HL-60 (cell line): Measurements from ENCODE around the gene PODNL1.

Source experiments
- DNase-seq, 2 experiments: peaks; one replicate each; pipeline ENCODE4 v3.0.0-alpha.2; 2010 to 2020; ENCODE audit warnings: low read depth in 1 of 2, low spot score in 1 of 2
- H3K27ac ChIP-seq: fragments of 250-450 bp; sonication (Bioruptor Pico); replicated peaks from 2 replicates; pipeline ENCODE4 v1.5.1; 2020; ENCODE audit warnings: mild to moderate bottlenecking, moderate library complexity
- H3K27me3 ChIP-seq: fragments of 250-450 bp; sonication (Bioruptor Pico); 2 replicates; pipeline ENCODE4 v1.5.1; 2021; ENCODE audit warnings: mild to moderate bottlenecking, moderate library complexity; ENCODE audit not compliant: insufficient read depth, poor library complexity, severe bottlenecking
- H3K4me3 ChIP-seq: replicated peaks from 2 replicates; pipeline ENCODE4 v1.5.1; 2011; ENCODE audit warnings: mild to moderate bottlenecking, control low read depth, low read length; ENCODE audit not compliant: insufficient read depth
- CTCF ChIP-seq: IDR thresholded peaks from one replicate; pipeline ENCODE4 v1.5.1; 2011; ENCODE audit warnings: low read length, control low read depth, inconsistent platforms; ENCODE audit not compliant: insufficient read depth
- GABPA ChIP-seq: IDR thresholded peaks from 2 replicates; pipeline ENCODE4 v1.6.1; 2012; ENCODE audit warnings: low read depth
- POLR2AphosphoS5 ChIP-seq: IDR thresholded peaks from 2 replicates; pipeline ENCODE4 v1.6.1; 2012; ENCODE audit warnings: low read depth
- REST ChIP-seq: IDR thresholded peaks from 2 replicates; pipeline ENCODE4 v1.6.1; 2012; ENCODE audit warnings: low read depth; ENCODE audit not compliant: insufficient replicate concordance
- SPI1 ChIP-seq: IDR thresholded peaks from 2 replicates; pipeline ENCODE4 v1.6.1; 2012; ENCODE audit warnings: low read depth, mild to moderate bottlenecking, borderline replicate concordance

The PODNL1 gene

GRCh38 chr19:13913352-13913751, 24.9 kb downstream of the PODNL1 start:
- no peak for DNase-seq
- TF ChIP-seq SPI1 = no peak
- TF ChIP-seq CTCF = no peak
- no peak for TF ChIP-seq REST
- TF ChIP-seq GABPA = no peak
- TF ChIP-seq POLR2AphosphoS5 = no peak
- Histone ChIP-seq H3K4me3 (no peak overlapping the region), H3K27me3 (no peaks in the 10 kb centered on the region), H3K27ac (no peak overlapping the region)

GRCh38 chr19:13909430-13909829, 28.8 kb downstream of the PODNL1 start:
- no peak overlapping the region for H3K27ac ChIP-seq
- no peak for DNase-seq
- no peak overlapping the region for H3K4me3 ChIP-seq
- TF ChIP-seq SPI1 (no peak), REST (no peak)
- no peaks in the 10 kb centered on the region for H3K27me3 ChIP-seq

- no peak for TF ChIP-seq POLR2AphosphoS5
- no peak for TF ChIP-seq SPI1
- TF ChIP-seq CTCF = no peak
- no peak for TF ChIP-seq REST
- no peak for TF ChIP-seq GABPA
- Histone ChIP-seq H3K27me3 (no peaks in the 10 kb centered on the region), H3K4me3 (no peak overlapping the region), H3K27ac (no peak overlapping the region)
- DNase-seq = no peak
Measured at GRCh38 chr19:13908674-13909073, 29.5 kb downstream of the PODNL1 start.

- no peak for TF ChIP-seq GABPA
- TF ChIP-seq REST = no peak
- TF ChIP-seq SPI1 = no peak
- TF ChIP-seq CTCF = no peak
- TF ChIP-seq POLR2AphosphoS5 = no peak
- H3K27ac ChIP-seq = no peak overlapping the region; the same call in 1 of the 2 replicates
Measured at GRCh38 chr19:13906910-13907309, 31.3 kb downstream of the PODNL1 start.

More at GRCh38 chr19:13906910-13907309, 31.3 kb downstream of the PODNL1 start:
- DNase-seq = no peak
- Histone ChIP-seq H3K27me3 (no peaks in the 10 kb centered on the region), H3K4me3 (peak overlapping the region; percentile 91)
